BLaER1 (cell line): ENCODE results near the gene TMEM201.

Experiments used
- H3K27ac ChIP-seq: shearing (Covaris generic); formaldehyde crosslinking; 2 replicates; pipeline ENCODE4 v1.8.1; 2022
- H3K27me3 ChIP-seq: shearing (Covaris generic); formaldehyde crosslinking; 2 replicates; pipeline ENCODE4 v1.8.1; 2022
- H3K36me3 ChIP-seq: shearing (Covaris generic); formaldehyde crosslinking; 2 replicates; pipeline ENCODE4 v1.8.1; 2022
- H3K4me1 ChIP-seq: shearing (Covaris generic); formaldehyde crosslinking; 2 replicates; pipeline ENCODE4 v1.8.1; 2022
- H3K4me2 ChIP-seq: shearing (Covaris generic); formaldehyde crosslinking; 2 replicates; pipeline ENCODE4 v1.8.1; 2022
- H3K4me3 ChIP-seq: shearing (Covaris generic); formaldehyde crosslinking; 2 replicates; pipeline ENCODE4 v1.8.1; 2022
- H3K9ac ChIP-seq: shearing (Covaris generic); formaldehyde crosslinking; 2 replicates; pipeline ENCODE4 v1.8.1; 2022
- H3K9me3 ChIP-seq: shearing (Covaris generic); formaldehyde crosslinking; 2 replicates; pipeline ENCODE4 v1.8.1; 2022
- H4K20me1 ChIP-seq: shearing (Covaris generic); formaldehyde crosslinking; 2 replicates; pipeline ENCODE4 v1.8.1; 2022
- Cebpa-rat ChIP-seq: shearing (Covaris generic); IDR thresholded peaks from 2 replicates; pipeline ENCODE4 v1.8.1; 2022

Gene TMEM201

DNA sequence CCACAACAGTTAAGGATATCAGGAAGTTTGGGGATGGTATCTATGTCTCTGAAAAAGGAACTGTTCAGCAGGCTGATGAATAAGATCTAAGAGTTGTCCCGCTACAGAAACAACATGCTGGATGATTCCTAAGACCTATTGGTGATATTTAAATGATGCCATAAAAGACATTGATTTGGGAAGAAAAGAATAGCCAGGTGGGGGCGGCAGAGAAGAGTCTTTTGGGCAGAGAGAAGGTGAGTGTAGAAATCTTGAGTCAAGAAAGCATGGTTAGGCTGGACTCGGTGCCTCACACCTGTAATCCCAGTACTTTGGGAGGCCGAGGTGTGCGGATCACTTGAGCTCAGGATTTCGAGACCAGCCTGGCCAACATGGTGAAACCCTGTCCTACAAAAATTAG is 11.8 kb upstream of the TMEM201 start:
- TF ChIP-seq Cebpa-rat = no peak
- peaks cover 10% of the 10 kb centered on the region; the same call in 1 of the 2 replicates for H4K20me1 ChIP-seq
- no peaks in the 10 kb centered on the region for H3K9me3 ChIP-seq
- H3K27me3 ChIP-seq = no peaks in the 10 kb centered on the region
- no peak overlapping the region for H3K27ac ChIP-seq
- H3K36me3 ChIP-seq = peaks cover 8% of the 10 kb centered on the region
- H3K9ac ChIP-seq = no peak overlapping the region
- H3K4me3 ChIP-seq = no peak overlapping the region
- H3K4me1 ChIP-seq = peaks cover 7% of the 10 kb centered on the region
- no peak overlapping the region for H3K4me2 ChIP-seq

GRCh38 chr1:9577423-9577822 is 11.3 kb upstream of the TMEM201 start:
- no peak overlapping the region for H3K27ac ChIP-seq
- H3K4me2 ChIP-seq = no peak overlapping the region
- peaks cover 9% of the 10 kb centered on the region; the same call in 1 of the 2 replicates for H4K20me1 ChIP-seq
- no peaks in the 10 kb centered on the region for H3K27me3 ChIP-seq
- H3K36me3 ChIP-seq = peaks cover 3% of the 10 kb centered on the region
- TF ChIP-seq Cebpa-rat = no peak
- H3K4me3 ChIP-seq = no peak overlapping the region
- H3K4me1 ChIP-seq = peaks cover 7% of the 10 kb centered on the region
- H3K9ac ChIP-seq = no peak overlapping the region
- H3K9me3 ChIP-seq = no peaks in the 10 kb centered on the region

- no peak for TF ChIP-seq Cebpa-rat
- no peak overlapping the region for H3K9ac ChIP-seq
- H3K9me3 ChIP-seq = no peaks in the 10 kb centered on the region
- H3K27me3 ChIP-seq = no peaks in the 10 kb centered on the region
- no peaks in the 10 kb centered on the region for H4K20me1 ChIP-seq
- H3K4me3 ChIP-seq = no peak overlapping the region
- peaks cover 22% of the 10 kb centered on the region for H3K36me3 ChIP-seq
- no peak overlapping the region for H3K4me2 ChIP-seq
- H3K4me1 ChIP-seq = no peaks in the 10 kb centered on the region
- no peak overlapping the region for H3K27ac ChIP-seq
Measured at GRCh38 chr1:9580942-9581341, 7.8 kb upstream of the TMEM201 start.

DNA sequence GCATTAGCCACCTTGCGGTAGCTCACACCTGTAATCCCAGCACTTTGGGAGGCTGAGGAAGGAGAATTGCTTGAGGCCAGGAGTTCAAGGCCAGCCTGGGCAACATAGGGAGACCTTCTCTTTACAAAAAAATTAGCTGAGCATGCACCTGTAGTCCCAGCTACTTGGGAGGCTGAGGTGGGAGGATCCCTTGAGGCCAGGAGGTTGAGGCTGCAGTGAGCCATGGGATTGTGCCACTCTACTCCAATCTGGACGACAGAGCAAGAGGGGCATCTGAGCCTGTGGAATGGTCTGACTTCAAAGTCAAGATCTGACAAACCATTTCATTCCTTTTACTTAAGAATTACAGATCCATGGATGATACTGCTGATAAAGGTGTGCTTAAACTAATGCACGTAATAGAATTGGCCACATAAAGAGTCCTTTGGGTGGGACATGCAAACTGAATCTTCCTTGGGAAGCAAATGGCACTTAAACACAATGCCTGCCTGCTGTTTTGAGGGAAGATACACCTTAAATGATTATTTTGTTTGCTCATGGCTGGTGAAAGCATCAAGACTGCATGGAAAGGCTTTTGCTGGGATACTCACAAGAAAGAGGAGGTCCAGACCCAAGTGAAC is 2.5 kb upstream of the TMEM201 start:
- Histone ChIP-seq H3K4me2 (no peak overlapping the region), H3K9ac (no peak overlapping the region), H3K27ac (no peak overlapping the region), H3K4me3 (no peak overlapping the region), H3K4me1 (peaks cover 25% of the 10 kb centered on the region), H3K27me3 (no peaks in the 10 kb centered on the region), H3K9me3 (no peaks in the 10 kb centered on the region), H4K20me1 (peaks cover 22% of the 10 kb centered on the region), H3K36me3 (peaks cover 22% of the 10 kb centered on the region)
- TF ChIP-seq Cebpa-rat = no peak

DNA sequence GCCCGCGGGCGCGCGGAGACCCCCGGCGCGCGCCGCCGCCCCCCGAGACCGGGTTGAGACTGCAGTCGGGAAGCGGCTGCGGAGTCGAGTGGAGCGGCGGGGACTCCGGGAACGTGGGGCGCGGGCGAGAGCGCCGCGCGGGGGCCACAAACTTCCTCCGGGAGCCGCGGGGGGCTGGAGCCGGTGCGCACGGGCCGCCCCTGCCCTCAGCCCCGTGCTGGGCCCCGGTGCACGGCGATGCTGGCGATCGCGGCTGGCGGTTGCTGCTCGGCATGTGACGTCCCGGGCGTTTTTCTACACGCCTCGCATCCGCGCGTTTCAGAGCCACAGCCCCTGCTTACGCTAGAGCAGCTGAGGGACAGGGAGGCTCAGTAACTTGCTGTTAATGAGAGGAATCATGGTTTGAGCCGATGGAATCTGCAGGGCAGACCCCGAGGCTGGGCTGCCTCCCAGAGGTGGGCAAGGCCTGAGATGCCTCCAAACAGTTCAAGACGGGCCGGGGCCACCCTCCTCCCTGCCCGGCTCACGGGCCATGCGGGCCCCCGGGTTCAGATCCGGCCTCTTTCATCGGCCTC is 520 bp downstream of the TMEM201 start:
- H3K27me3 ChIP-seq = no peaks in the 10 kb centered on the region
- H3K36me3 ChIP-seq = peaks cover 8% of the 10 kb centered on the region
- no peak for TF ChIP-seq Cebpa-rat
- peaks cover 52% of the 10 kb centered on the region for H4K20me1 ChIP-seq
- peak overlapping the region; percentile 99 for H3K4me2 ChIP-seq
- no peaks in the 10 kb centered on the region for H3K9me3 ChIP-seq
- peak overlapping the region; percentile 96 for H3K4me3 ChIP-seq
- H3K9ac ChIP-seq = peak overlapping the region; percentile 87
- H3K27ac ChIP-seq = peak overlapping the region; percentile 95
- peaks cover 54% of the 10 kb centered on the region for H3K4me1 ChIP-seq

GRCh38 chr1:9589719-9590157 is 1.0 kb downstream of the TMEM201 start:
- no peak for TF ChIP-seq Cebpa-rat

DNA sequence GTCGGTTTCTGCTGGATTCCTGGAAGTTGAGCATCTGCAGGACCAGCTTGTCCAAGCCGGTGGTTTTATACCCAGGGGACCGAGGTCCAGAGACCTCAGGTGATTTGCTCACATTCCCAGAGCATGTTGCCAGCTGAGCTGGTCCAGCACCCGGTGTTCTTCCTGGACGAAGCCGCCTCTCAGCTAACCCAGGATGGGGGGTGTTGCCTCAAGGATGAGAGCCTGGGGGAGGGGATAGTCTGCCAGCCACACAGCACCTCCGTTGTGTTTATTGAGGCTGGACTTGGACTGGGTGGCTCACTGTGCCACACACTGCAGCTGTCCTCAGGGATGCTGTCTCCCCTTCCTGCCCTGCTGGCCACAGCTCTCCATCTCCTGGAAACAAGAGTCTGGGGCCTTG is 1.5 kb downstream of the TMEM201 start:
- Histone ChIP-seq H3K27me3 (no peaks in the 10 kb centered on the region), H3K4me1 (peaks cover 63% of the 10 kb centered on the region), H3K9me3 (no peaks in the 10 kb centered on the region), H3K4me3 (peak overlapping the region; percentile 96), H3K4me2 (peak overlapping the region; percentile 99), H3K9ac (peak overlapping the region; percentile 87), H4K20me1 (peaks cover 62% of the 10 kb centered on the region), H3K36me3 (peaks cover 9% of the 10 kb centered on the region; the same call in 1 of the 2 replicates), H3K27ac (peak overlapping the region; percentile 95)
- TF ChIP-seq Cebpa-rat = no peak

More at GRCh38 chr1:9589719-9590157, 1.0 kb downstream of the TMEM201 start:
- H4K20me1 ChIP-seq = peaks cover 57% of the 10 kb centered on the region
- peaks cover 59% of the 10 kb centered on the region for H3K4me1 ChIP-seq
- no peaks in the 10 kb centered on the region for H3K27me3 ChIP-seq
- H3K9me3 ChIP-seq = no peaks in the 10 kb centered on the region
- H3K9ac ChIP-seq = peak overlapping the region; percentile 87
- peak overlapping the region; percentile 95 for H3K27ac ChIP-seq
- H3K36me3 ChIP-seq = peaks cover 8% of the 10 kb centered on the region
- H3K4me2 ChIP-seq = peak overlapping the region; percentile 99
- H3K4me3 ChIP-seq = peak overlapping the region; percentile 96

- Histone ChIP-seq H3K27ac (peak overlapping the region; percentile 95), H3K36me3 (peaks cover 17% of the 10 kb centered on the region; the same call in 1 of the 2 replicates), H3K4me1 (peaks cover 72% of the 10 kb centered on the region), H3K4me3 (peak overlapping the region; percentile 96), H3K9me3 (no peaks in the 10 kb centered on the region), H4K20me1 (peaks cover 71% of the 10 kb centered on the region), H3K27me3 (no peaks in the 10 kb centered on the region), H3K4me2 (peak overlapping the region; percentile 99), H3K9ac (peak overlapping the region; percentile 87)
- no peak for TF ChIP-seq Cebpa-rat
Measured at GRCh38 chr1:9590945-9591668, 2.4 kb downstream of the TMEM201 start.

DNA sequence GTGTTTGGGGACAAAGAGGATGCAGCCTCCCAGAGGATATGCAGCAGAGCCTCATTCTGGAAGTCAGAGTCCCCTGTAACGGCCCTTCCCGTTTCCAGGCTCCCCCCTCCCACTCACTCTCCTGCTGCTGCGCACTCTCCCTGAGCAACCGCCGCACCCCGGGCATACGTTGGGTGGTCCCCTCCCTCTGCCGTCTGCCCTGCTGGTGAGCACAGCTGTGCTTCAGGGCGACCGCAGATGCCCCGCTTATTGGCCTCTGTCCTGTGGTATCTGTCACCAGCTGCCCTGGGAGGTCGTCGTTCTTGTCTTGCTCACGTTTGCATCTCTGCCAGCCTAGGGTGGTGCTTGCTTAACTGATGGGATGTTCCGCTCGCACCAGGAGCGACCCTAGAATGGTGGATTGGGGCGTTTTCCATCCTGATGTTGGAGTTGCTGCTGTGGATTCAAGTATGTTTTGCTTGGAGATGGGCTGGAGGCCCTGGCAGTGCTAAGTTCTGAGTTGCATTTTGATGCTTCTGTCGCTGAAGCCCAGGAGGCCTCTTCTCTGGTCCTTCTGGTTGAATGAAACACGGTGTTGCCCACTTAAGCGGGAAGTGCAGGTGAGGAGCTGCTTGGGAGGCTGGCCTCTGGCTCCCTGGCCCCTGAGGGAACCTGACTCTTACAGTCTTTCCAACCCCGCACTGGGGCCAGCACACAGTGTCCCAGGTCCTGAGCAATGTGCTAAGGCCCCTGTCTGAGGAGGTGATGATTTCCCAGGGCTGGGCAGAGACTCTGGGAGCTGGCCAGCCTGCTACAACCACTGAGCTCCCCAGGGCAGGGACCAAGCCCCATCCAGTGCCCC is 3.2 kb downstream of the TMEM201 start:
- Histone ChIP-seq H3K4me2 (peak overlapping the region; percentile 99), H3K4me1 (peaks cover 73% of the 10 kb centered on the region), H3K27ac (peak overlapping the region; percentile 95), H4K20me1 (peaks cover 79% of the 10 kb centered on the region), H3K9ac (peak overlapping the region; percentile 87), H3K4me3 (peak overlapping the region; percentile 96), H3K9me3 (no peaks in the 10 kb centered on the region), H3K36me3 (peaks cover 24% of the 10 kb centered on the region), H3K27me3 (no peaks in the 10 kb centered on the region)
- no peak for TF ChIP-seq Cebpa-rat
